ENCODE results near the gene DUSP12.
"Not testable (repeated sequence)": the region's sequence is repeated elsewhere in the genome, so short reads cannot be mapped to it uniquely, and the experiment has no call there.

The DUSP12 gene

GRCh38 chr1:161728376-161729226 lies 21.0 kb upstream of the DUSP12 start:
- DNase-seq, result no peak

DNA sequence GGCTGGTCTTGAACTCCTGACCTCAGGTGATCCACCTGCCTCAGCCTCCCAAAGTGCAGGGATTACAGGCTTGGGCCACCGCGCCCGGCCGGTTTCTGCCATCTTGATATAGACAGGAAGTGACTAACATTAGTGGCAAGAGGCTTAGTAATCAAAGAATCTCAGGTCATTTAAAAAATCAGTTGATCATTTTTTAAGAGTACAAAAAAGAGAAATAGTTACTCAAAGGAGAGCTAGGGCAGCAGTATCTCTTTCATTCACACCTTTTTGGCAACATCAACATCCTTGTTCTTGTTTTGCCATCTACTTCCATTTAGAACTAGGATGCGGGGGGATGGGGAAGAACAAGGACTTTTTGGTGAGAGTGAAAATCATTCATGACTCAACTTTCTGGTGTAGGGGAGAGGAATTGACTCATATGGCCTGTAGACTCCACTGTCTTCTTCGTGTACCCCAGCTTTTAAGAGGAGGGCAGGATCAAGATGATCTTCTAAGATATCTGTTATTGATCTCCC lies 19.5 kb upstream of the DUSP12 start:
- DNase-seq, result peak; percentile 29

GRCh38 chr1:161731241-161731640 lies 18.3 kb upstream of the DUSP12 start:
- DNase-seq, result no peak

DNA sequence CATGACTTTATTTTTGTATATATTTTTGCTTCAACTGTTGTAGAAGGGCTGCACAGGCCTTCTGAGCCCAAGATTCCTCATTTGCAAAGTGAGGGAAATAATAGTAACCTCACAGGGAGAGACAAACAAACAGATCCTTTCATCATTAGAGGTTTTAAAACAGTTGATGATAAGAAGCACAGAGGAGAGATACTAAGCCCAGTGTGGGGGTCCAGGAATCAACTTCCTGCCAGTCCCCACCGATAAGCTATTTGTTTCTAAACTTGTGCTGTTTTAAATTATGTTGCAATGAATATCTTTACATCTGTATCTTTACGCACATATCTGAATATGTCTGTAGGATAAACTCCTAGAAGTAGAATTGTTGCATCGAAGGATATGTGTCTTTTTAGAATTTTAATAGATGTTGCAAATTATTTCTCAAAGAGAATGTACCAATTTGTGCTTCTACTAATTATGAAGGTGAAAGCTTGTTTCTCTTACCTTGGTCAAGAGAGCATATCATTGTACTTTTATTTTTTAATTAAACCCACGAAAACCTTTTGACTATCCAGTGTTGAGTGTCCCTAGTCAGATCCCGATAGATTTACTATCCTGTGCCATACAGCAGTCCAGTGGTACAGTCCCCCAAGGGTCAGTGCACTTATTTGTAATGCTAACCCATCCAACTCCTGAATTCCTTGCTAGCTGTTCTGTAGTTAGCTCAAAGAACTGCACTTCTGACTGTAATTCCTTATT lies 17.4 kb upstream of the DUSP12 start:
- no peak for DNase-seq

DNA sequence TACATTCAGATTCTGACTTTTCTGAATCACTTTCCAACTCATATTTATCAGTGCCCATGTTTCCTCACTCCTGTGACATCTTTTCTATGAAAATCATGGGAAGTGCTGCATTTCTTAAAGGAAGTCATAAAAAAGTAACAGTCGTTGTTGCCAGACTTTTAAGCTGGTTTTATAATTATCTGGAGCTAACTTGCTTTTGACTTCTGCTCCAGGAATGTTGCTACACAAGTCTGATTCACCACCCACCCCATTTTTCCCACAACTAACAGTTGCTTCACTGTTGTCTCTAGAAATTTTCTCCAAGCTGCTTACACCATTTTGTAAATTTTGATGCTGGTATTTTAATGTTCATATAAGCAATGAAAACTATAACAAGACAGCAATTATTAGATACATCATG lies 16.1 kb upstream of the DUSP12 start:
- DNase-seq, result no peak

GRCh38 chr1:161735837-161736236 lies 13.7 kb upstream of the DUSP12 start:
- DNase-seq, result no peak

- no peak for DNase-seq
Observed at GRCh38 chr1:161736335-161736969, 13.1 kb upstream of the DUSP12 start.

- no peak for DNase-seq
Observed at GRCh38 chr1:161737625-161738024, 12.0 kb upstream of the DUSP12 start.

DNA sequence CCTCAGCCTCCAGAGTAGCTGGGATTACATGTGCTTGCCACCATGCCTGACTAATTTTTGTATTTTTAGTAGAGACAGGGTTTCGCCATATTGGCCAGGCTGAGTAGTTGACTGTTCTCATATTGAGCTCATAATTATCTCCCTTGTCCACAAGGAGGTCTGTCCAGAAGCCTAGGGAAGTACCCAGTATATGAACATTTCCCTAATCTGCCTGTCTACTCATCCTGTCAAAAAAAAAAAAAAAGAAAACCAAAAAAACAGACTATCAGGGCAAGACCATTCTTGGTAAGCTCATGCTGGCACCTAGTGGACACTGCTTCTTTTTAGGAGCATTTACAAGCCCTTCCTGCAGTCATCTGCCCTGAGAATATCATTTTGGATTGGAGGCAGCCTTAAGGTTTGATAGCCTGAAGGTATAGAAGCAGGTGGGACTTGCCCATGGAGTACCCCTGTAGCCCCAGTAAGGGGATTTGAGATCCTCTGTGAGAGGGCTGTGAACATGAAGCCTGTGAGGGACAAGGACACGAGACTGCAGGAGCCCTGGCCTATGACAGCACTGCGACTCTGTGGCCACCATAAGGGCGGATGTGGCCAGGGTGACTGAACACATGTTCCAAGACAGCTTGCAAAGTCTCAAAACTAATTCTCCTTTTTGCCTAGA lies 10.8 kb upstream of the DUSP12 start:
- peak; percentile 71 for DNase-seq

- DNase-seq, result no peak
Observed at GRCh38 chr1:161739865-161740566, 9.6 kb upstream of the DUSP12 start.

GRCh38 chr1:161740921-161741320 lies 8.7 kb upstream of the DUSP12 start:
- no peak for DNase-seq

DNA sequence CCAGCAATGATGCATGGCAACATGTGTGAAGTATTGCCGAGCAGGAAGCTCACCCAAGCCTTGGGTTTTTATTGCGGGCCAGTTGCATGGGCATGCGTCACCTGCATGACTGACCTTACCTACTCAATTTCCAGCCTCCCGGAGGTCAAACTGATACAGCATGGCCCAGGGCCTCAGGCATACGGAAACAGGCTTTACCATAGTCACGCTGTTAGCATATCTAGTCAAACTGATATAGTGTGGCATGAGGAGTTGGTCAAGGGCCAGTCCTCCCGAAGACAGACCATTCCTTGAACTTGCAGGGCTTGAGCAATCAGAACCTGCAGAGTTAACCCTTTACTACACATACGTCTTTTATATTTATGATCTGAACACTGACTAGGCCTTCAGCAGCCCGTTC lies 6.4 kb upstream of the DUSP12 start:
- no peak for DNase-seq

DNA sequence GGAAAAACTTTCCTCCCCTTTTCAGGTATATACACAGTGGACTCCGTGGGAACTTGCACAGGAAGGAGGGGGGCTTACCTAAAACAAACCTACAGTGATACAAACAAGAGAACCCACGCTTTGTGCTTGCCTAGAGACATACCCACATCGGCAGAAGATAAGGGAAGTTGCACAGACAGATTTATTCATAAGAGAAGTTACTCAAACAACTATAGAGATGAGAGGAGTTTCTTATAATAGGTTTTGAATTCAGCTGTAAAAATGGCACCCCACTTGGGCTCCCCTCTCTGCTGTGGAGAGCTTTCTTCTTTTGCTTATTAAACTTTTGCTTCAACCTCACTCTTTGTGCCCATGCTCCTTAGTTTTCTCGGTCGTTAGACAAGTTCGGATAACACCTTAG lies 1.8 kb upstream of the DUSP12 start:
- no peak for DNase-seq

DNA sequence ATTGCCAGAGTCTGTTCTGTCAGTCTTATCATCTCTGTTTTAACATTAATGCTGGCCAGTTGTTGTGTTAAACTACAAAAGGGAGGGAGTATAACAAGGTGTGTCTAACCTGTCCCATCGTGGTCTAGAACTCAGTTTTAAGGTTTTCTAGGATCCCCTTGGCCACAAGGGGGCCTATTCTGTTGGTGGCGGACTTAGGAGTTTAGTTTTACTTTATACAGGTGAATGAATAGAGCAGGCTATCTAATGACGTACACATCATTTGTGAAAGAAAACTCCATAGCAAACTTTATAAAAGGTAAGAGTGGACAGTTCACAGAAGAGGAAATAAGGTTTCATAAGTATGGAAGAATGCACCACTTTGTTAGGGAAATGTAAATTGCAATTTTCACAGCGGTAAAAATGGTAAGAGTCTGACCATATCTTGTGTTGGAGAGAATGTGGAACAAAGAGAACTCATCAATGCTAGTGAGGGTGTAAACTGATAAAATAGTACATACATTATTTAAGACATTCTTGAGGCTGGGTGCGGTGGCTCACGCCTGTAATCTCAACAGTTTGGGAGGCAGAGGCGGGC lies 14.0 kb downstream of the DUSP12 start:
- DNase-seq, result peak; percentile 75

GRCh38 chr1:161766102-161766981 lies 16.8 kb downstream of the DUSP12 start, which contains the start of gene ATF6:
Gene ATF6 (plus strand): TSS chr1:161766320. CDS start chr1:161766361, 41 bp downstream.
- DNase-seq, result peak; percentile 91

DNA sequence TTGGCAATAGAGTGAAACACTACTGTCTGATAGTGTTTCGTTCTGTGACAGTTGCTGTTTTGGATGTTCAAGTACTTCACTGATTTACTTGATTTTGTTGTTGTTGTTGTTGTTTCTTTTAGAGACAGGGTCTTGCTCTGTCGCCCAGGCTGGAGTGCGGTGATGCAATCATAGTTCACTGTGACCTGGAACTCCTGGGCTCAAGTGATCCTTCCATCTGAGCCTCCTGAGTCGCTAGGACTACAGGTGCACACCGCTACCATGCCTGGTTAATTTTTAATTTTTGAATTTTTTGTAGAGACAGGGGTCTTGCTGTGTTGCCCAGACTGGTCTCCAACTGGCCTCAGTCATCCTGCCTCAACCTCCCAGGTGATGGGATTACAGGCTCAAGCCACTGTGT lies 18.9 kb downstream of the DUSP12 start:
- DNase-seq, result no peak

DNA sequence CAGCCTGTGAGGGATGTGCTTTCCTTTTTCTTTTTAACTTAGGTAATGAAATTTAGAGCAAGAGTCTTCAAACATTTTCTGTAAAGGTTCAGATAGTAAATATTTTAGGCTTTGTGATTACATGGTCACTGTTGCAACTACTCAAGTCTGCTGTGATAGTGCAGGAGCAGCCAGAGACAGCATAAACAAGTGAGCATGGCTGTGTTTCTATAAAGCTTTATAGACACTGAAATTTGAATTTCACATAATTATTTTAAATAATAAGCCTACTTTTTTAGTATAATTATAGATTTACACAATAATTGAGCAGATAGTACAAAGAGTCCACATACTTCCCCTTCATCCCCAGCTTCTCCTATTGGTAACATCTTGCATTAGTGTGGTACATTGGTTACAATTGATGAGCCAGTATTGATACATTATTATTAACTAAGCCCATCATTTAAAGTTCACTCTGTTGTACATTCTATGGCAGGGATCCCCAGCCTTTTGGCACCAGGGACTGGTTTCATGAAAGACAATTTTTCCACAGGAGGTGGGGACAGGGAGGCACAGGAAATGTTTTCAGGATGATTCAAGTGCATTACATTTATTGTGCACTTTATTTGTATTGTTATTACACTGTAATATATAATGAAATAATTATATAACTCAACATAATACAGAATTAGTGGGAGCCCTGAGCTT lies 19.5 kb downstream of the DUSP12 start:
- no peak for DNase-seq

DNA sequence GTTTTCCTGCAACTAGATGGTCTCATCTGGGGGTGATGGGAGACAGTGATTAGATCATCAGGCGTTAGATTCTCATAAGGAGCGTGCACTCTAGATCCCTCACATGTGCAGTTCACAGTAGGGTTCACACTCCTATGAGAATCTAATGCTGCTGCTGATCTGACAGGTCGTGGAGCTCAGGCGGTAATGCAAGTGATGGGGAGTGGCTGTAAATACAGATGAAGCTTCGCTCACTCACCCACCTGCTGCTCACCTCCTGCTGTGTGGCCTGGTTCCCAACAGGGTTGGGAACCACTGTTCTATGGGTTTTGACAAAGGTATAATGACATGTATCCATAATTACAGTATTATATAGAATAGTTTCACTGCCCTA lies 20.1 kb downstream of the DUSP12 start:
- DNase-seq, result not testable (repeated sequence)

DNA sequence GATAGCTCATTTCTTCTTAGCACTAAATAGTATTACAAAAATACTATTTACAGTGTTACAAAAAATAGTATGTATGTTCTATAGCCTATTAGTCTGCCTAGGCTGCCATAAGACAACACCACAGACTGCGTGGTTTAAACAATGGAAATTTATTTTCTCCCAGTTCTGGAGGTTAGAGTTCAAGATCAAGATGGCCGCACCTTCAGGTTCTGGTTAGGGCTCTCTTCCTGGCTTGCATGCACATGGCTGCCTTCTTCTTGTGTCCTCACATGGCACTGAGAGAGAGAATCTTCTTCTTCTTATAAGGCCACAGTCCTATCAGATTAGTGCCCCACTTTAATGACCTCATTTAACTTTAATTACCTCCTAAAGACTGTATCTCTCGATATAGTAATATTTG lies 20.7 kb downstream of the DUSP12 start:
- no peak for DNase-seq

DNA sequence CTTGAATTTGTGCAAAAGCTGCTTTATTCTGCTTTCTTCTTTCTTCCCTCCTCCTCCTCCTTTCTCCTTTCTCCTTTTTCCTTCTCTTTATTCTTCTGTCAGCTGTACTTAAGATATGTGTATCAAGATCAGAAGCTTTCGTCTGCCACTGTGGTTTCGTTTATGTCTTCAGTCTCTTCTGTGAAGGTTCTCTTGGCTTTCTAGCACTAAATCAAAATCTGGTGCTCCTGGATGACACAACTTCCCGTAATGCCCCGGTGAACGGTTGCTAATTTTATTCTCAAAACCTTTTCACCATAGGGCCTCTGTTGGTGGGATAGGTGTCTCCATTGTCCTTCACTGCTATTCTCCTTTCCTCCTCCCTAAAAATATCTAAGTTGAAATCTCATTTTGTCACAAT lies 21.6 kb downstream of the DUSP12 start:
- DNase-seq, result no peak

Measured in CD4-positive, alpha-beta T cell treated with Interleukin-17A for 1 hour (primary cell).